HG03558 (cell line): ENCODE measurements around the gene LTBP1.
A peak's percentile ranks its signal among the peaks of the same experiment; 100 is the strongest.

Experiments used
- ATAC-seq: cut with Tn5 transposase; IDR thresholded peaks from one replicate; pipeline ENCODE4 v1.9.1; 2021; ENCODE audit warnings: moderate number of reproducible peaks; ENCODE audit not compliant: unreplicated experiment; ENCODE audit errors: extremely low read depth

Gene LTBP1

GRCh38 chr2:33236482-33237385 lies 290.0 kb downstream of the LTBP1 start:
- no peak for ATAC-seq

- ATAC-seq, result no peak
Observed at GRCh38 chr2:33238111-33238510, 291.4 kb downstream of the LTBP1 start.

GRCh38 chr2:33240178-33240577 lies 293.4 kb downstream of the LTBP1 start:
- ATAC-seq, result no peak

GRCh38 chr2:33241072-33241471 lies 294.3 kb downstream of the LTBP1 start:
- ATAC-seq, result no peak

- no peak for ATAC-seq
Observed at GRCh38 chr2:33241581-33241980, 294.8 kb downstream of the LTBP1 start.

- no peak for ATAC-seq
Observed at GRCh38 chr2:33242845-33243244, 296.1 kb downstream of the LTBP1 start.

- no peak for ATAC-seq
Observed at GRCh38 chr2:33246432-33246831, 299.7 kb downstream of the LTBP1 start.

- ATAC-seq, result no peak
Observed at GRCh38 chr2:33247365-33247764, 300.6 kb downstream of the LTBP1 start.

- ATAC-seq, result no peak
Observed at GRCh38 chr2:33250417-33251029, 303.8 kb downstream of the LTBP1 start.

GRCh38 chr2:33256162-33256755 lies 309.5 kb downstream of the LTBP1 start:
- no peak for ATAC-seq

- ATAC-seq, result no peak
Observed at GRCh38 chr2:33258387-33258786, 311.6 kb downstream of the LTBP1 start.

- no peak for ATAC-seq
Observed at GRCh38 chr2:33262097-33262496, 315.3 kb downstream of the LTBP1 start.

- ATAC-seq, result no peak
Observed at GRCh38 chr2:33264766-33265165, 318.0 kb downstream of the LTBP1 start.

- no peak for ATAC-seq
Observed at GRCh38 chr2:33265584-33266338, 319.0 kb downstream of the LTBP1 start.

GRCh38 chr2:33266467-33266866 lies 319.7 kb downstream of the LTBP1 start:
- ATAC-seq, result no peak

GRCh38 chr2:33267043-33267442 lies 320.3 kb downstream of the LTBP1 start:
- no peak for ATAC-seq

GRCh38 chr2:33267756-33268155 lies 321.0 kb downstream of the LTBP1 start:
- ATAC-seq, result no peak

GRCh38 chr2:33268246-33268831 lies 321.6 kb downstream of the LTBP1 start:
- ATAC-seq, result no peak

GRCh38 chr2:33272001-33272400 lies 325.2 kb downstream of the LTBP1 start:
- peak; percentile 94 for ATAC-seq

- ATAC-seq, result no peak
Observed at GRCh38 chr2:33273479-33273878, 326.7 kb downstream of the LTBP1 start.
